HG03457 (cell line): Measurements from ENCODE around the gene SLC51B.
"Not testable (repeated sequence)": the region's sequence is repeated elsewhere in the genome, so short reads cannot be mapped to it uniquely, and the experiment has no call there.

Source experiments
- ATAC-seq: cut with Tn5 transposase; IDR thresholded peaks from one replicate; pipeline ENCODE4 v1.9.1; 2021; ENCODE audit warnings: moderate number of reproducible peaks; ENCODE audit not compliant: unreplicated experiment

The SLC51B gene

DNA sequence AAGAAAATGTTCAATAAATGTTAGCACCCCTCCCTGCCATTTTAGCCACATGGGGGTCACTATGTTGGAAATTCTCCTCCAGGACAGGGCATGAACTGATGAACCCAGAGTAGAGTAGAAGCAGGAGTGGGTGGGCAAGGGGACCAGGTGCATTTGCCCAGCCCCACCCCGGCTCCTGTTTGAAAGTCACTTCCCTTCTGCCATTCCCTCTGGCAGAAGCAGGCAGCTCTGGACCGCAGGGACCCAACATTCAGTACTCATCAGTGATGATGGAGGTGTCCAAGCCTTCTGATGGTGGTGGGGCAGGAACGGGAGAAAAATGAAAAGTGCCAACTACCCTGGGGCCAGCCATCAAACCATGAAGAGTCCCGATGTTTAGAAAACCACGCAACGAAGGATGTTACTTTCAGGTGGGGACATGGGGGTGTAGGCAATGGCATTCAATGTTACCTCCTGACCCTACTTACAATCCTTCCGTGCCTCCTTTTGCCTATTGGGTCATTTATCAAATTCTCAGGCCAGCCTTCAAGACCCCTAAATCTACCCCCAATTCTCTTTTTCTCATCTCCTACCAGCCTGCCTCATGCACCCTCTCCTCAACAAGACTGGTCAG, 52.6 kb downstream of the SLC51B start:
- no peak for ATAC-seq

DNA sequence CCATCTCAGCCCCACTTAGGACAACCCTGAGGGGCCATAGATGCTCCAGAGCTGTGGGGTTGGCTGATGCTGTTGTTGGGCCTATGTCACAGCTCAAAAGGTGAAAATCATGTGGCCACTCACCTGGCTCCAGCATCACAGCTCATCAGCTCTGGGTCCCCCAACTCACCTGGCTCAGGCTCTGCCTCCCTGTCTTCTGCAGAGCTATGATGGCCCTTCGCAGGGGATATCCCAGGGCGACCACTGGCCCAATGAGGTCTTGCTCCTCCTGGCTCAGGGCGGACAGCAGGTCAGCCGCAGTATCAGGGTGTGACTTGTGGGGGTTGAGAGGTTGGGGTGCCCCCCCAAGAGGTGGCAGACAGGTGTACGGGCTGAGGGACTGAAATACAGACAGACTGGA, 54.1 kb downstream of the SLC51B start:
- ATAC-seq: no peak

GRCh38 chr15:65099801-65100200, 54.6 kb downstream of the SLC51B start:
- not testable (repeated sequence) for ATAC-seq

GRCh38 chr15:65100442-65100841, 55.3 kb downstream of the SLC51B start:
- ATAC-seq: no peak

DNA sequence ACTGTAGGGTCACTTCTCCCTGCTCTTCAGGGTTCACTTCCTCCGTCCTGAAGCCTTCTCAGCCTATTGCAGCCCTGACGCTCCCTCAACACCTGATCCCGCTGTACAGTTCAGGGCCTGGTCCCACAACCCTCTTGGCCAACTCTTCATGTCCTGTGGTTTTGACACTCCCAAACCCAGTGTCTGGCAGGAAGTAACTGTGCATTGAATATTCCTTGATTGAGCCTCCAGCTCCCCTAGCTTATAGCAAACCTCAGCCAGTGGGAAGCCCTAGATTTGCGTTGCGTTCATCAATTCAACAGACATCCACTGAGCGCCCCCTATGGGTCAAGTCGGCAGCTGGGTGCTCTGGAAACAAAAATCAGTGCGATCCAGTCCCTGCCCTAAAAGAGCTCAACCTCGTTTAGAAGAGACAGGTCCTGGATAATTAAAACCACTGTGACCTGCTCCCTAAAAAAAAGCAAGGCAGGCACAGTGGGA, 56.3 kb downstream of the SLC51B start:
- ATAC-seq: no peak

GRCh38 chr15:65101891-65102708, 56.9 kb downstream of the SLC51B start:
- ATAC-seq: no peak

DNA sequence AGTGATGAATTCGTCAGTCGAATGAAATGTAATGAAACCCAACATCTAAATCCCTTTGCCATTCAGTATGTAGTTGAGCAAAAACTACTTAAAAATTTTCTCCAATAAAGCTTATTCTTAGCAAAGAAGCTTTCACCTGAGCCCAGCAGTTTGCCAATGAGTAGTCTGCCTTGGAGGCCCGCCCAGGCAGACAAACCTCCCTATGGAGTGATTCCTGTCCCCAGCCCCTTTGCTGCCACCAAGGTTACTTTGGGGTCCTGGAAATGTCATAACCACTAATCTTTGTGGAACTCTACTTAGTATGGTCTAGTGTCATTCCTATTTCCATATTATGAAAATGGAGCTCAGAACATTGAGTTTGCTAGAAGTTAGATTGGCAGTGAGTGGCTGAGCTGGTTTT, 57.7 kb downstream of the SLC51B start:
- ATAC-seq: no peak
